DND-41 (cell line): ENCODE data around the gene GRM5.
"Not testable (repeated sequence)": the region's sequence is repeated elsewhere in the genome, so short reads cannot be mapped to it uniquely, and the experiment has no call there.

Source experiments
- EZH2 ChIP-seq: IDR thresholded peaks from 3 replicates; pipeline ENCODE4 v1.6.1; 2012; ENCODE audit warnings: borderline replicate concordance, low read depth, mild to moderate bottlenecking, moderate library complexity, low read length, inconsistent platforms; ENCODE audit not compliant: severe bottlenecking
- TF ChIP-seq, protein P1 (sequence below): IDR thresholded peaks from 2 replicates; pipeline ENCODE4 v1.5.1; 2012; ENCODE audit warnings: borderline replicate concordance, low read length, moderate library complexity, mild to moderate bottlenecking; ENCODE audit not compliant: poor library complexity, severe bottlenecking; ENCODE audit errors: extremely low read depth

DNA sequence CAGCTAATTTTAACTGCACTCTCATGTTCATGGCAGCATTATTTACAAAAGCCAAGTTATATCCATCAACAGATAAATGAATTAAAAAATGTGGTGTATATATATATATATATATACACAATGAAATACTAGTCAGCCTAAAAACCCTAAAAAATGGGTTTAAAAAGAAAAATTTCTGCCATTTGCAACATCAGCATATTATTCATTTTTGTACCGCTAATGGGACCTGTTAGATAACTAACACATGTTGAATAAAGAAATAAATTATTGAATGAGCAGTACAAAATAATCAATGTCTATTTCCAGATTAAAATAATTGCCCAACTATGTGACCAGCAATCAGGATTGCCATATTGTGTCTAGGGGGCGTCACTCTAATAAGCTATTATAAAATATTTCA is 211.8 kb downstream of the GRM5 start:
- TF ChIP-seq, protein P1, sequence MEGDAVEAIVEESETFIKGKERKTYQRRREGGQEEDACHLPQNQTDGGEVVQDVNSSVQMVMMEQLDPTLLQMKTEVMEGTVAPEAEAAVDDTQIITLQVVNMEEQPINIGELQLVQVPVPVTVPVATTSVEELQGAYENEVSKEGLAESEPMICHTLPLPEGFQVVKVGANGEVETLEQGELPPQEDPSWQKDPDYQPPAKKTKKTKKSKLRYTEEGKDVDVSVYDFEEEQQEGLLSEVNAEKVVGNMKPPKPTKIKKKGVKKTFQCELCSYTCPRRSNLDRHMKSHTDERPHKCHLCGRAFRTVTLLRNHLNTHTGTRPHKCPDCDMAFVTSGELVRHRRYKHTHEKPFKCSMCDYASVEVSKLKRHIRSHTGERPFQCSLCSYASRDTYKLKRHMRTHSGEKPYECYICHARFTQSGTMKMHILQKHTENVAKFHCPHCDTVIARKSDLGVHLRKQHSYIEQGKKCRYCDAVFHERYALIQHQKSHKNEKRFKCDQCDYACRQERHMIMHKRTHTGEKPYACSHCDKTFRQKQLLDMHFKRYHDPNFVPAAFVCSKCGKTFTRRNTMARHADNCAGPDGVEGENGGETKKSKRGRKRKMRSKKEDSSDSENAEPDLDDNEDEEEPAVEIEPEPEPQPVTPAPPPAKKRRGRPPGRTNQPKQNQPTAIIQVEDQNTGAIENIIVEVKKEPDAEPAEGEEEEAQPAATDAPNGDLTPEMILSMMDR, result not testable (repeated sequence)
- not testable (repeated sequence) for TF ChIP-seq EZH2
